ENCODE results near the gene TET1.

GRCh38 chr10:68517188-68517587 lies 42.9 kb upstream of the TET1 start:
- TF ChIP-seq CTCF (IDR thresholded peaks at IDR 0.05; ENCODE audit: insufficient read depth, low read length, poor library complexity, severe bottlenecking), result no peak
- no peak for TF ChIP-seq EZH2phosphoT487 (conservative IDR thresholded peaks at IDR 0.05; ENCODE audit: low read length)
